B cell (primary cell): ENCODE measurements around the gene SACM1L. TPM values are rescaled to one million over a fixed set of nuclear protein-coding genes. Genes with fewer than 3 reads are reported as not detected.

Experiments used
- ATAC-seq: fragments of 200-7000 bp; cut with Tn5 transposase; one replicate; pipeline ENCODE4 v1.10.0; 2021; ENCODE audit warnings: low read depth, mild to moderate bottlenecking, moderate number of reproducible peaks, moderate library complexity
- CTCF ChIA-PET: fragments of 350-600 bp; sonication (Branson Sonifier 250); formaldehyde crosslinking; loops from one replicate; lab custom pipeline; 2021; ENCODE audit warnings: antibody characterized with exemption, inconsistent platforms; lab: Charles Lee
- POLR2A ChIA-PET: fragments of 350-600 bp; sonication (Branson Sonifier 250); formaldehyde crosslinking; loops from one replicate; lab custom pipeline; 2021; ENCODE audit warnings: antibody characterized with exemption; lab: Charles Lee
- DNase-seq: peaks from one replicate; pipeline ENCODE4 v3.0.0; 2013
- H2AFZ ChIP-seq: 2 replicates; pipeline ENCODE4 v1.6.1; 2012; ENCODE audit warnings: mild to moderate bottlenecking, low read depth, low read length; ENCODE audit not compliant: insufficient read depth, poor library complexity, severe bottlenecking
- H3K27ac ChIP-seq, 2 donors: 1 replicate in 1 of 2; 2 replicates in 1 of 2; pipeline ENCODE4 v1.5.1; 2012 to 2013; ENCODE audit warnings: low read length in 2 of 2, mild to moderate bottlenecking in 2 of 2, moderate library complexity in 1 of 2
- H3K27me3 ChIP-seq, 4 experiments: fragments of 200-600 bp in 1 of 4; sonication (generic) in 1 of 4; replicated peaks in 1 of 4; 1 replicate in 2 of 4; 2 replicates in 2 of 4; pipeline versions ENCODE4 v1.6.1 to v1.7.0; 2013 to 2016; ENCODE audit warnings: low read length in 3 of 4, mild to moderate bottlenecking in 2 of 4, mixed read lengths in 1 of 4, moderate library complexity in 1 of 4; ENCODE audit not compliant: insufficient read depth in 4 of 4, control insufficient read depth in 3 of 4; ENCODE audit errors: control extremely low read depth in 1 of 4
- H3K36me3 ChIP-seq, 2 experiments: replicated peaks in 1 of 2; 1 replicate in 1 of 2; 2 replicates in 1 of 2; pipeline versions ENCODE4 v1.6.1 to v1.7.1; 2013; ENCODE audit warnings: low read length in 1 of 2; ENCODE audit not compliant: insufficient read depth in 2 of 2, control insufficient read depth in 1 of 2; ENCODE audit errors: control extremely low read depth in 1 of 2, extremely low read depth in 1 of 2
- H3K4me1 ChIP-seq, 2 donors: fragments of 200-600 bp in 1 of 2; sonication (generic) in 1 of 2; 1 replicate in 1 of 2; 2 replicates in 1 of 2; pipeline versions ENCODE4 v1.5.1 to v1.6.1; 2013 to 2017; ENCODE audit warnings: low read length in 2 of 2; ENCODE audit not compliant: control insufficient read depth in 2 of 2, insufficient read depth in 2 of 2
- H3K4me2 ChIP-seq: replicated peaks from 2 replicates; pipeline ENCODE3; 2012; ENCODE audit warnings: mild to moderate bottlenecking, low read depth, low read length; ENCODE audit not compliant: poor library complexity, severe bottlenecking
- H3K4me3 ChIP-seq, 5 experiments: fragments of 200-600 bp in 1 of 5; sonication (generic) in 1 of 5; 1 replicate in 3 of 5; 2 replicates in 2 of 5; pipeline versions ENCODE4 v1.5.1 to v1.7.0; 2011 to 2016; ENCODE audit warnings: low read length in 4 of 5, mild to moderate bottlenecking in 4 of 5, low read depth in 2 of 5, control low read depth in 1 of 5, moderate library complexity in 1 of 5; ENCODE audit not compliant: insufficient read depth in 1 of 5; ENCODE audit errors: control extremely low read depth in 1 of 5, extremely low read depth in 1 of 5
- H3K79me2 ChIP-seq: fragments of 200-600 bp; sonication (generic); one replicate; pipeline ENCODE4 v1.6.0; 2016; ENCODE audit warnings: low read length; ENCODE audit not compliant: control insufficient read depth, insufficient read depth
- H3K9ac ChIP-seq: fragments of 200-600 bp; sonication (generic); 2 replicates; pipeline ENCODE4 v1.6.1; 2017; ENCODE audit warnings: mild to moderate bottlenecking, low read length, moderate library complexity
- H3K9me3 ChIP-seq, 3 donors: one replicate each; pipeline versions ENCODE4 v1.6.1 to v1.7.1; 2013; ENCODE audit warnings: low read length in 2 of 3; ENCODE audit not compliant: control insufficient read depth in 2 of 3, insufficient read depth in 1 of 3; ENCODE audit errors: control extremely low read depth in 1 of 3
- H4K20me1 ChIP-seq: 2 replicates; pipeline ENCODE4 v1.6.0; 2012; ENCODE audit warnings: mild to moderate bottlenecking, low read length; ENCODE audit not compliant: insufficient read depth, control insufficient read depth, poor library complexity, severe bottlenecking
- H3K27ac Mint-ChIP-seq: one replicate; pipeline ENCODE4 v1.8.0; 2021; ENCODE audit warnings: mixed read lengths
- H3K27me3 Mint-ChIP-seq: one replicate; pipeline ENCODE4 v1.8.0; 2021; ENCODE audit warnings: mixed read lengths
- H3K4me1 Mint-ChIP-seq: one replicate; pipeline ENCODE4 v1.8.0; 2021; ENCODE audit warnings: mixed read lengths
- H3K4me3 Mint-ChIP-seq: one replicate; pipeline ENCODE4 v1.8.0; 2021; ENCODE audit warnings: mixed read lengths
- H3K9me3 Mint-ChIP-seq: one replicate; pipeline ENCODE4 v1.8.0; 2022; ENCODE audit warnings: mixed read lengths; ENCODE audit not compliant: insufficient read depth
- CTCF ChIP-seq: fragments of 200-600 bp; IDR thresholded peaks from one replicate; pipeline ENCODE4 v1.8.0; 2022; ENCODE audit warnings: antibody characterized with exemption, mild to moderate bottlenecking
- EZH2 ChIP-seq: IDR thresholded peaks from 2 replicates; pipeline ENCODE4 v1.6.1; 2012; ENCODE audit warnings: borderline replicate concordance, low read depth, mild to moderate bottlenecking, moderate library complexity, low read length; ENCODE audit not compliant: insufficient read depth, poor library complexity, severe bottlenecking
- WGBS: methylation state at CpG from one replicate; pipeline ENCODE4 v1.1.5; 2013; ENCODE audit warnings: missing lambda C conversion rate; ENCODE audit not compliant: insufficient coverage; 5-methylcytosine and 5-hydroxymethylcytosine counted together
- intact Hi-C: fragments of 100-400 bp; cut with micrococcal nuclease; formaldehyde crosslinking; loops from one replicate; pipeline ENCODE4 v1.10.0; 2022
- polyA plus RNA-seq: library from polyadenylated mRNA; depleted of rRNA; stranded (reverse); fragments of >200 nt; gene quantifications from 2 replicates; pipeline ENCODE4 v1.2.3, GENCODE V29; 2012
- total RNA-seq, 2 donors: library from RNA; stranded (reverse); fragments of 120-200 nt in 1 of 2; gene quantifications; 1 replicate in 1 of 2; 2 replicates in 1 of 2; pipeline versions ENCODE4 v1.2.3 to v1.2.4, GENCODE V29; 2013 to 2022

The SACM1L gene
- total and polyA plus RNA-seq, 2 donors (not counting 1 experiment from before 2014, with no cell fraction given): 20.7 to 85.7 TPM

GRCh38 chr3:45716790-45717336, 27.7 kb downstream of the SACM1L start:
- Histone ChIP-seq H3K36me3 (peaks cover 3 to 48% of the 10 kb centered on the region in 2 experiments), H3K9me3 (no peaks in the 10 kb centered on the region), H4K20me1 (no peaks in the 10 kb centered on the region), H3K9ac (no peak overlapping the region), H3K4me1 (no peaks in the 10 kb centered on the region), H2AFZ (no peak overlapping the region), H3K4me3 (no peak overlapping the region), H3K27ac (no peak overlapping the region), H3K4me2 (no peak overlapping the region), H3K27me3 (no peaks in the 10 kb centered on the region), H3K79me2 (no peaks in the 10 kb centered on the region)
- ChIA-PET POLR2A (no interaction called here), CTCF (interaction anchor here (0.7 to 1.7 kb wide), 2 partner anchors 205 to 470 kb away, joined by 3 to 5 read pairs; no protein-coding TSS in a partner anchor)
- TF ChIP-seq CTCF (no peak), EZH2 (no peak)
- no peak overlapping the region for H3K27ac Mint-ChIP-seq
- no peaks in the 10 kb centered on the region for H3K4me1 Mint-ChIP-seq
- no CpG with 5 or more reads among the region's 3 CpGs for WGBS
- no peaks in the 10 kb centered on the region for H3K27me3 Mint-ChIP-seq
- no peak for ATAC-seq
- intact Hi-C loops: no loop called here
- H3K4me3 Mint-ChIP-seq: no peak overlapping the region
- H3K9me3 Mint-ChIP-seq: no peaks in the 10 kb centered on the region
- no peak for DNase-seq

- ChIA-PET POLR2A (no interaction called here), CTCF (interaction anchor here (0.7 kb wide), 1 partner anchor 60 kb away, joined by 3 read pairs; no protein-coding TSS in a partner anchor)
- Histone ChIP-seq H3K27ac (no peak overlapping the region), H3K9ac (no peak overlapping the region), H3K4me1 (no peaks in the 10 kb centered on the region), H3K36me3 (peaks cover 1 to 50% of the 10 kb centered on the region in 2 experiments), H2AFZ (no peak overlapping the region), H3K27me3 (no peaks in the 10 kb centered on the region), H3K9me3 (no peaks in the 10 kb centered on the region), H3K4me2 (no peak overlapping the region), H3K4me3 (no peak overlapping the region), H4K20me1 (no peaks in the 10 kb centered on the region), H3K79me2 (no peaks in the 10 kb centered on the region)
- TF ChIP-seq CTCF (no peak), EZH2 (no peak)
- Mint-ChIP-seq H3K27me3 (no peaks in the 10 kb centered on the region), H3K4me1 (no peaks in the 10 kb centered on the region), H3K9me3 (no peaks in the 10 kb centered on the region), H3K27ac (no peak overlapping the region), H3K4me3 (no peak overlapping the region)
- no CpG with 5 or more reads among the region's 3 CpGs for WGBS
- intact Hi-C loops: loop anchor here (2.0 kb wide), 1 partner anchor 13 kb away; no protein-coding TSS in a partner anchor
- no peak for DNase-seq
- no peak for ATAC-seq
These were observed 30.7 kb downstream of the SACM1L start for GRCh38 chr3:45719655-45720487.
